Spleen (tissue), 11 donors: ENCODE results near the gene TWIST1. TPM values are rescaled to one million over a fixed set of nuclear protein-coding genes. Genes with fewer than 3 reads are reported as not detected.
A peak's percentile ranks its signal among the peaks of the same experiment; 100 is the strongest.

Source experiments
- DNase-seq: peaks from one replicate; pipeline ENCODE4 v3.0.0-alpha.2; 2020
- H3K27ac ChIP-seq, 8 donors: fragments of 200-600 bp; sonication (generic) in 7 of 8; 1 replicate in 4 of 8; 2 replicates in 4 of 8; pipeline versions ENCODE4 v1.5.0 to v1.8.0; 2016 to 2021; ENCODE audit warnings: inconsistent platforms in 4 of 8, mild to moderate bottlenecking in 4 of 8, moderate library complexity in 1 of 8
- H3K27me3 ChIP-seq, 7 donors: fragments of 200-600 bp; sonication (generic) in 6 of 7; replicated peaks in 1 of 7; 1 replicate in 4 of 7; 2 replicates in 3 of 7; pipeline versions ENCODE4 v1.5.0 to v1.8.0; 2016 to 2021; ENCODE audit warnings: inconsistent platforms in 3 of 7, mild to moderate bottlenecking in 1 of 7
- H3K36me3 ChIP-seq, 6 donors: fragments of 200-600 bp; sonication (generic) in 5 of 6; 1 replicate in 4 of 6; 2 replicates in 2 of 6; pipeline versions ENCODE4 v1.5.0 to v1.8.0; 2016 to 2021; ENCODE audit warnings: inconsistent platforms in 2 of 6
- H3K4me1 ChIP-seq, 6 donors: fragments of 200-600 bp; sonication (generic) in 5 of 6; 1 replicate in 3 of 6; 2 replicates in 3 of 6; pipeline versions ENCODE4 v1.5.0 to v1.8.0; 2016 to 2021; ENCODE audit warnings: inconsistent platforms in 3 of 6
- H3K4me3 ChIP-seq, 8 donors: fragments of 200-600 bp; sonication (generic) in 7 of 8; 1 replicate in 4 of 8; 2 replicates in 4 of 8; pipeline versions ENCODE4 v1.5.0 to v1.8.0; 2016 to 2021; ENCODE audit warnings: inconsistent platforms in 4 of 8, mild to moderate bottlenecking in 4 of 8, moderate library complexity in 2 of 8
- H3K9me3 ChIP-seq, 8 donors: fragments of 200-600 bp; sonication (generic) in 7 of 8; 1 replicate in 4 of 8; 2 replicates in 4 of 8; pipeline versions ENCODE4 v1.5.0 to v1.8.0; 2016 to 2021; ENCODE audit warnings: inconsistent platforms in 4 of 8
- CTCF ChIP-seq, 11 experiments: fragments of 200-600 bp in 7 of 11; fragments of 450-650 bp in 4 of 11; sonication (generic) in 4 of 11; IDR thresholded peaks in 8 of 11; conservative IDR thresholded peaks in 3 of 11; 1 replicate in 7 of 11; 2 replicates in 4 of 11; pipeline versions ENCODE4 v1.4.0 to v1.8.0; 2016 to 2021; ENCODE audit warnings: antibody characterized with exemption in 11 of 11, inconsistent platforms in 4 of 11, mild to moderate bottlenecking in 1 of 11
- POLR2A ChIP-seq, 3 donors: fragments of 450-650 bp; IDR thresholded peaks; one replicate each; pipeline ENCODE4 v1.5.1; 2017; ENCODE audit warnings: antibody characterized with exemption in 3 of 3, mild to moderate bottlenecking in 1 of 3
- POLR2AphosphoS5 ChIP-seq, 3 donors: sonication (generic); formaldehyde crosslinking; IDR thresholded peaks; one replicate each; pipeline ENCODE4 v1.5.1; 2017; ENCODE audit warnings: antibody characterized with exemption in 3 of 3
- WGBS, 5 donors: extraction: QIAGEN DNeasy Blood & Tissue Kit in 3 of 5; methylation state at CpG; one replicate each; pipeline versions ENCODE4 v1.1.5 to v1.1.7; 2013 to 2018; 5-methylcytosine and 5-hydroxymethylcytosine counted together
- intact Hi-C: fragments of 100-400 bp; cut with DNase I; formaldehyde crosslinking; loops from one replicate; pipeline ENCODE4 v1.15.0; 2023; ENCODE audit warnings: low total_unique reads
- polyA plus RNA-seq, 3 donors: library from polyadenylated mRNA; stranded (reverse); fragments of 200-250 nt; gene quantifications; one replicate each; pipeline ENCODE4 v1.2.1, GENCODE V29; 2013
- total RNA-seq, 7 donors: library from RNA; depleted of rRNA in 3 of 7; stranded (reverse); fragments of >200 nt in 3 of 7; fragmentation: NEBNext Ultra II Directional in 4 of 7; extraction: Animal tissue kit (Norgen Biotek cat#: 25700) in 4 of 7; gene quantifications; one replicate each; pipeline versions ENCODE4 v1.1.0 to v1.2.1, GENCODE V29; 2016 to 2021
- donor health status: healthy with polysubstance abuse.
- donor health status: DM: no; HTN: no; CAD: no; lungs with moderate emphysema.
- donor health status: DM: no; HTN: no; CAD: no.
- donor health status: Bipolar disorder and iron deficiency.
- donor health status: healthy.
- donor health status: DM: no; HTN: no; CAD: no.
- donor health status: DM: yes; HTN: yes; CAD: no.

Gene TWIST1
- total and polyA plus RNA-seq, 10 donors = 0.33 TPM; not detected in 9

GRCh38 chr7:19106241-19107080 lies 11.0 kb downstream of the TWIST1 start:
- H3K4me3 ChIP-seq = peak overlapping the region in 2 of 8 donors; percentile 2 to 44
- peak; percentile 54 for DNase-seq
- intact Hi-C loops = no loop called here

DNA sequence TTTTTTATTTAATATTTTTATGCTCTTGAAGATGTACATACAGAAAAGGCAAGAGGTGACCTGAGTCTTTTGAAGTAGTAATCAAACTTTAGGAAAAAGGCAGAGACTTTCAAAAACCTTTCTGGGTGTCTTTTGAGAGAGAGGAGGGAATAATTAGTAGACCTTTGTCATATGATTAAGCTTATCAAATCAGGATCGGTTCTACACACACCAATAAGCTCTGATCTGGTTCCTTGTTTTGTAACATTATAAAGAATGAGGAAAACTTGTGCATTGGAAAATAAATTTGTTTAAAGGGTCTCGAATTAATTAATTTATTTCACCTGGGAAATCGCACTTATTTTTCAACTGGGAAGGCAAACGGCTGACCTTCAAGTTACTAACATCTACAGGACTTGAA lies 11.9 kb downstream of the TWIST1 start:
- no peak for TF ChIP-seq CTCF (IDR thresholded peaks at IDR 0.05 in 8 of 11, conservative IDR thresholded peaks at IDR 0.05 in 3 of 11)
- no peak for TF ChIP-seq POLR2A (IDR thresholded peaks at IDR 0.05)
- TF ChIP-seq POLR2AphosphoS5 (IDR thresholded peaks at IDR 0.05) = no peak
- 5 to 10% (median 9%) methylated on average over 4 of the region's 4 CpGs for WGBS, 5 donors
- no peak overlapping the region for H3K4me3 ChIP-seq
- peaks cover 0 to 26% (median 20%) of the 10 kb centered on the region in 6 donors for H3K4me1 ChIP-seq
- H3K36me3 ChIP-seq = no peaks in the 10 kb centered on the region
- intact Hi-C loops = no loop called here
- no peaks in the 10 kb centered on the region for H3K9me3 ChIP-seq
- no peak for DNase-seq
- H3K27me3 ChIP-seq = peaks cover 0 to 100% (median 74%) of the 10 kb centered on the region in 7 donors
- no peak overlapping the region for H3K27ac ChIP-seq

More at GRCh38 chr7:19106241-19107080, 11.0 kb downstream of the TWIST1 start:
- Histone ChIP-seq H3K4me1 (peaks cover 0 to 26% (median 20%) of the 10 kb centered on the region in 6 donors), H3K36me3 (no peaks in the 10 kb centered on the region), H3K9me3 (no peaks in the 10 kb centered on the region), H3K27ac (no peak overlapping the region), H3K27me3 (peaks cover 3 to 100% (median 80%) of the 10 kb centered on the region in 7 donors)
- WGBS, 5 donors = 5 to 8% (median 7%) methylated on average over 40 to 49 of the region's 49 CpGs
- TF ChIP-seq CTCF (IDR thresholded peaks at IDR 0.05 in 8 of 11, conservative IDR thresholded peaks at IDR 0.05 in 3 of 11) (no peak), POLR2AphosphoS5 (IDR thresholded peaks at IDR 0.05) (no peak), POLR2A (IDR thresholded peaks at IDR 0.05) (no peak)

GRCh38 chr7:19104811-19105210 lies 12.6 kb downstream of the TWIST1 start:
- H3K4me3 ChIP-seq = no peak overlapping the region
- peaks cover 0 to 100% (median 69%) of the 10 kb centered on the region in 7 donors for H3K27me3 ChIP-seq
- no peak overlapping the region for H3K27ac ChIP-seq
- H3K4me1 ChIP-seq = peaks cover 0 to 26% (median 20%) of the 10 kb centered on the region in 6 donors
- intact Hi-C loops = no loop called here
- no peaks in the 10 kb centered on the region for H3K9me3 ChIP-seq
- TF ChIP-seq CTCF (IDR thresholded peaks at IDR 0.05 in 8 of 11, conservative IDR thresholded peaks at IDR 0.05 in 3 of 11) (no peak), POLR2A (IDR thresholded peaks at IDR 0.05) (no peak), POLR2AphosphoS5 (IDR thresholded peaks at IDR 0.05) (no peak)
- no peak for DNase-seq
- H3K36me3 ChIP-seq = no peaks in the 10 kb centered on the region
- WGBS, 5 donors = 28 to 41% (median 40%) methylated on average over 4 of the region's 4 CpGs

- no peak overlapping the region for H3K4me3 ChIP-seq
- WGBS, 5 donors = 72 to 86% (median 83%) methylated on average over 4 of the region's 4 CpGs
- peaks cover 0 to 94% (median 60%) of the 10 kb centered on the region in 7 donors for H3K27me3 ChIP-seq
- H3K9me3 ChIP-seq = no peaks in the 10 kb centered on the region
- peaks cover 0 to 21% (median 19%) of the 10 kb centered on the region in 6 donors for H3K4me1 ChIP-seq
- TF ChIP-seq CTCF (IDR thresholded peaks at IDR 0.05 in 8 of 11, conservative IDR thresholded peaks at IDR 0.05 in 3 of 11) (no peak), POLR2A (IDR thresholded peaks at IDR 0.05) (no peak), POLR2AphosphoS5 (IDR thresholded peaks at IDR 0.05) (no peak)
- no peak overlapping the region for H3K27ac ChIP-seq
- H3K36me3 ChIP-seq = no peaks in the 10 kb centered on the region
- intact Hi-C loops = no loop called here
- DNase-seq = no peak
Measured at GRCh38 chr7:19102884-19103283, 14.6 kb downstream of the TWIST1 start.
